IMR-90 (cell line): ENCODE data around the gene ORMDL2. TPM values are rescaled to one million over a fixed set of nuclear protein-coding genes. Genes with fewer than 3 reads are reported as not detected.

ENCODE experiments used
- ATAC-seq: fragments of 200-7000 bp; cut with Tn5 transposase; 2 replicates; pipeline ENCODE4 v1.9.1; 2020; ENCODE audit warnings: low read depth, mild to moderate bottlenecking, moderate library complexity
- BruUV-seq: library from RNA; stranded (reverse); fragments of 400-500 nt; replicated peaks from 2 replicates; lab custom pipeline; 2021; lab: Mats Ljungman, UMichigan
- CTCF ChIA-PET: fragments of 300-600 bp; formaldehyde crosslinking; extraction: SDS; loops from one replicate; lab custom pipeline; 2021; ENCODE audit warnings: antibody characterized with exemption; lab: Yijun Ruan, JAX
- POLR2A ChIA-PET: fragments of 300-600 bp; sonication (Branson Sonifier 250); formaldehyde crosslinking; loops from one replicate; lab custom pipeline; 2022; ENCODE audit warnings: antibody characterized with exemption; ENCODE audit not compliant: unreplicated experiment; lab: Charles Lee
- DNase-seq: peaks from one replicate; pipeline ENCODE4 v3.0.0; 2013
- H2AFZ ChIP-seq: replicated peaks from 2 replicates; pipeline ENCODE3; 2013; ENCODE audit warnings: low read length, mild to moderate bottlenecking; ENCODE audit not compliant: poor library complexity
- H2AK5ac ChIP-seq: 2 replicates; pipeline ENCODE4 v1.6.1; 2013; ENCODE audit warnings: low read depth, low read length, inconsistent platforms
- H2AK9ac ChIP-seq: replicated peaks from 2 replicates; pipeline ENCODE3; 2013; ENCODE audit warnings: mild to moderate bottlenecking, low read depth, low read length, moderate library complexity; ENCODE audit not compliant: poor library complexity
- H2BK120ac ChIP-seq: 2 replicates; pipeline ENCODE4 v1.6.1; 2013; ENCODE audit warnings: low read depth, low read length, inconsistent platforms
- H2BK15ac ChIP-seq: 3 replicates; pipeline ENCODE4 v1.6.1; 2013; ENCODE audit warnings: low read depth, low read length, inconsistent platforms
- H2BK20ac ChIP-seq: 2 replicates; pipeline ENCODE4 v1.6.1; 2013; ENCODE audit warnings: low read depth, mild to moderate bottlenecking, inconsistent platforms, low read length, moderate library complexity
- H2BK5ac ChIP-seq: 2 replicates; pipeline ENCODE4 v1.6.1; 2013; ENCODE audit warnings: mild to moderate bottlenecking, low read depth, low read length, inconsistent platforms; ENCODE audit not compliant: poor library complexity, severe bottlenecking
- H3K14ac ChIP-seq: replicated peaks from 2 replicates; pipeline ENCODE4 v1.6.1; 2013; ENCODE audit warnings: low read depth, low read length, inconsistent platforms
- H3K18ac ChIP-seq: 2 replicates; pipeline ENCODE4 v1.6.1; 2013; ENCODE audit warnings: low read depth, low read length, control low read depth
- H3K23ac ChIP-seq: 2 replicates; pipeline ENCODE4 v1.6.1; 2013; ENCODE audit warnings: low read depth, low read length, inconsistent platforms
- H3K27ac ChIP-seq: 2 replicates; pipeline ENCODE4 v1.5.1; 2013; ENCODE audit warnings: mild to moderate bottlenecking, control low read depth, low read length; ENCODE audit not compliant: insufficient read depth
- H3K27me3 ChIP-seq: 2 replicates; pipeline ENCODE4 v1.6.1; 2013; ENCODE audit warnings: low read length; ENCODE audit not compliant: control insufficient read depth, insufficient read depth
- H3K36me3 ChIP-seq: 2 replicates; pipeline ENCODE4 v1.6.1; 2013; ENCODE audit warnings: low read length, mixed read lengths; ENCODE audit not compliant: control insufficient read depth, insufficient read depth
- H3K4ac ChIP-seq: 2 replicates; pipeline ENCODE4 v1.6.1; 2013; ENCODE audit warnings: low read depth, low read length, inconsistent platforms
- H3K4me1 ChIP-seq: 2 replicates; pipeline ENCODE4 v1.6.1; 2013; ENCODE audit warnings: low read length, mixed read lengths; ENCODE audit not compliant: control insufficient read depth, insufficient read depth
- H3K4me2 ChIP-seq: 2 replicates; pipeline ENCODE4 v1.6.1; 2013; ENCODE audit warnings: low read depth, mild to moderate bottlenecking, control low read depth, low read length, moderate library complexity
- H3K4me3 ChIP-seq: 2 replicates; pipeline ENCODE4 v1.5.1; 2013; ENCODE audit warnings: low read depth, mild to moderate bottlenecking, control low read depth, low read length, moderate library complexity; ENCODE audit not compliant: insufficient read depth
- H3K56ac ChIP-seq: 2 replicates; pipeline ENCODE4 v1.6.1; 2013; ENCODE audit warnings: low read length, inconsistent platforms; ENCODE audit not compliant: insufficient read depth; ENCODE audit errors: extremely low read depth
- H3K79me1 ChIP-seq, 2 experiments: 2 replicates each; pipeline ENCODE4 v1.6.1; 2013; ENCODE audit warnings: low read length in 2 of 2, inconsistent platforms in 1 of 2, low read depth in 1 of 2
- H3K9ac ChIP-seq: 2 replicates; pipeline ENCODE4 v1.6.1; 2013; ENCODE audit warnings: low read depth, low read length, control low read depth
- H3K9me1 ChIP-seq: 2 replicates; pipeline ENCODE4 v1.6.1; 2013; ENCODE audit warnings: low read length, inconsistent platforms; ENCODE audit not compliant: insufficient read depth
- H3K9me3 ChIP-seq: 2 replicates; pipeline ENCODE4 v1.6.1; 2013; ENCODE audit warnings: low read length; ENCODE audit not compliant: control insufficient read depth, insufficient read depth
- H4K20me1 ChIP-seq: 2 replicates; pipeline ENCODE4 v1.6.1; 2013; ENCODE audit warnings: low read length, inconsistent platforms; ENCODE audit not compliant: insufficient read depth
- H4K5ac ChIP-seq: 2 replicates; pipeline ENCODE4 v1.6.1; 2013; ENCODE audit warnings: mild to moderate bottlenecking, low read depth, low read length, control low read depth
- H4K8ac ChIP-seq, 2 experiments: 2 replicates each; pipeline ENCODE4 v1.6.1; 2013; ENCODE audit warnings: low read depth in 2 of 2, low read length in 2 of 2, control low read depth in 1 of 2, inconsistent platforms in 1 of 2
- H4K91ac ChIP-seq: 2 replicates; pipeline ENCODE4 v1.6.1; 2013; ENCODE audit warnings: low read depth, low read length, inconsistent platforms; ENCODE audit not compliant: insufficient read depth
- CHD1 ChIP-seq: IDR thresholded peaks from 2 replicates; pipeline ENCODE4 v1.6.1; 2012; ENCODE audit warnings: low read depth, low read length, improper control_type of control experiment
- MXI1 ChIP-seq: IDR thresholded peaks from 2 replicates; pipeline ENCODE4 v1.6.1; 2012; ENCODE audit warnings: low read depth, mild to moderate bottlenecking, low read length, moderate library complexity, borderline replicate concordance
- POLR2A ChIP-seq: IDR thresholded peaks from 2 replicates; pipeline ENCODE4 v1.6.1; 2012; ENCODE audit warnings: mild to moderate bottlenecking, low read depth, low read length
- USF2 ChIP-seq: fragments of 150-350 bp; IDR thresholded peaks from 2 replicates; pipeline ENCODE4 v1.6.1; 2017; ENCODE audit warnings: mild to moderate bottlenecking, antibody characterized with exemption, low read length, low read depth
- WGBS, 2 experiments: methylation state at CpG; one replicate each; pipeline versions ENCODE4 v1.1.5 to v1.1.7; 2013; ENCODE audit warnings: missing lambda C conversion rate in 2 of 2; ENCODE audit not compliant: insufficient read length in 1 of 2; ENCODE audit errors: extremely low coverage in 2 of 2; 5-methylcytosine and 5-hydroxymethylcytosine counted together
- dilution Hi-C: fragments of 300-500 bp; cut with HindIII; formaldehyde crosslinking; loops from one replicate; pipeline ENCODE4 v1.14.3; 2018; ENCODE audit warnings: low sequenced_read_pairs; ENCODE audit not compliant: unreplicated experiment
- in situ Hi-C: fragments of 300-500 bp; cut with MboI; formaldehyde crosslinking; loops from 3 replicates; pipeline ENCODE4 v1.14.3; 2019; ENCODE audit warnings: low sequenced_read_pairs, inconsistent platforms, mixed read lengths
- intact Hi-C: fragments of 100-400 bp; cut with micrococcal nuclease; formaldehyde crosslinking; loops from 2 replicates; pipeline ENCODE4 v1.10.0; 2022
- polyA plus RNA-seq, 3 experiments: library from polyadenylated mRNA; depleted of rRNA; stranded (reverse); fragments of >200 nt; gene quantifications; 2 replicates each; pipeline ENCODE4 v1.2.3, GENCODE V29; 2012; ENCODE audit warnings: low replicate concordance in 1 of 3
- total RNA-seq: library from RNA; depleted of rRNA; stranded (reverse); fragments of >200 nt; gene quantifications from 2 replicates; pipeline ENCODE4 v1.2.3, GENCODE V29; 2012

The ORMDL2 gene
- total and polyA plus RNA-seq, 2 of the 4 experiments (the other 2 are of a cell fraction): 20.4 to 39.7 TPM

GRCh38 chr12:55824726-55825125 is 6.9 kb downstream of the ORMDL2 start:
- no peaks in the 10 kb centered on the region for H3K27me3 ChIP-seq
- no peak for ATAC-seq
- no peak overlapping the region for H3K9ac ChIP-seq
- peaks cover 9% of the 10 kb centered on the region; the same call in 1 of the 2 replicates for H3K4me1 ChIP-seq
- dilution Hi-C loops (no loop called here), intact Hi-C loops (no loop called here), in situ Hi-C loops (loop anchor here (10.0 kb wide), 1 partner anchor 100 kb away; the partner anchor contains the start of gene PYM1)
- no peak overlapping the region for H2BK120ac ChIP-seq
- H2BK20ac ChIP-seq: no peak overlapping the region
- H4K8ac ChIP-seq: no peak overlapping the region
- 0 out of 2 replicates have a peak, but pooled peaks cover 3% of the 10 kb centered on the region for H4K20me1 ChIP-seq
- no peaks in the 10 kb centered on the region for H3K9me3 ChIP-seq
- no CpG with 5 or more reads among the region's 5 CpGs for WGBS, 2 experiments
- no peak overlapping the region for H3K4ac ChIP-seq
- H3K36me3 ChIP-seq: peaks cover 32% of the 10 kb centered on the region
- H3K4me2 ChIP-seq: no peak overlapping the region
- BruUV-seq: no TSS peak
- no peak overlapping the region for H3K23ac ChIP-seq
- no peak overlapping the region for H3K4me3 ChIP-seq
- no peak overlapping the region for H4K5ac ChIP-seq
- H3K27ac ChIP-seq: no peak overlapping the region
- no peak overlapping the region for H2AFZ ChIP-seq
- H2BK5ac ChIP-seq: no peak overlapping the region
- H2AK5ac ChIP-seq: no peak overlapping the region
- no peak overlapping the region for H3K14ac ChIP-seq
- no peak overlapping the region for H3K56ac ChIP-seq
- no peak for TF ChIP-seq POLR2A
- no peak for TF ChIP-seq MXI1
- TF ChIP-seq USF2: no peak
- TF ChIP-seq CHD1: no peak
- POLR2A ChIA-PET: no interaction called here
- H3K18ac ChIP-seq: no peak overlapping the region
- H2BK15ac ChIP-seq: no peak overlapping the region
- H2AK9ac ChIP-seq: no peak overlapping the region
- peaks cover 23 to 49% of the 10 kb centered on the region in 2 experiments for H3K79me1 ChIP-seq
- H4K91ac ChIP-seq: no peak overlapping the region
- CTCF ChIA-PET: interaction anchor here (0.7 kb wide), 1 partner anchor 53 kb away, joined by 3 read pairs; no protein-coding TSS in a partner anchor
- DNase-seq: no peak
- H3K9me1 ChIP-seq: peaks cover 10% of the 10 kb centered on the region; the same call in 1 of the 2 replicates
